ENCODE data around the gene CACNG5. TPM values are rescaled to one million over a fixed set of nuclear protein-coding genes. Genes with fewer than 3 reads are reported as not detected.

Gene CACNG5
- total and polyA plus RNA-seq, 12 donors: not detected

DNA sequence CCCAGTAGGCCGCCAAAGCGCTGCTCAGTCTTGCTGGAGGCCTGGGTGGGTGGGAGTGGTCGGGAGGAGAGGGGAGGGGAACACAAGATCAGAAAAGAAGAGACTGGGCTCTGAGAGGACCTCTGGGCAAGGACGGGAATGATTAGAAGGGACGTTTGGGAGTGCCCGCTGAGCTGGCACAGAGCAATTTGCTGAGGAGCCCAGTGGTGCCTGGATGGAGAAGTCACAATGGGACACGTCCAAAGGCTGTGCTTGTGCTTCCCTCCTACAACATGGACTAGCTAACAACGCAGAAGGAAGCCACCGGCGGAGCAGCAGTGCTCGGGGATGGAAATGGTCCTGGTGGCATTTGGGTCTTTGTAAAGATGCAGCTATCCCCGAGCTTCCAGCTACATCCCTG, 84.0 kb downstream of the CACNG5 start:
- H3K36me3 ChIP-seq: no peaks in the 10 kb centered on the region
- H3K4me1 ChIP-seq: no peaks in the 10 kb centered on the region
- TF ChIP-seq, protein P1, sequence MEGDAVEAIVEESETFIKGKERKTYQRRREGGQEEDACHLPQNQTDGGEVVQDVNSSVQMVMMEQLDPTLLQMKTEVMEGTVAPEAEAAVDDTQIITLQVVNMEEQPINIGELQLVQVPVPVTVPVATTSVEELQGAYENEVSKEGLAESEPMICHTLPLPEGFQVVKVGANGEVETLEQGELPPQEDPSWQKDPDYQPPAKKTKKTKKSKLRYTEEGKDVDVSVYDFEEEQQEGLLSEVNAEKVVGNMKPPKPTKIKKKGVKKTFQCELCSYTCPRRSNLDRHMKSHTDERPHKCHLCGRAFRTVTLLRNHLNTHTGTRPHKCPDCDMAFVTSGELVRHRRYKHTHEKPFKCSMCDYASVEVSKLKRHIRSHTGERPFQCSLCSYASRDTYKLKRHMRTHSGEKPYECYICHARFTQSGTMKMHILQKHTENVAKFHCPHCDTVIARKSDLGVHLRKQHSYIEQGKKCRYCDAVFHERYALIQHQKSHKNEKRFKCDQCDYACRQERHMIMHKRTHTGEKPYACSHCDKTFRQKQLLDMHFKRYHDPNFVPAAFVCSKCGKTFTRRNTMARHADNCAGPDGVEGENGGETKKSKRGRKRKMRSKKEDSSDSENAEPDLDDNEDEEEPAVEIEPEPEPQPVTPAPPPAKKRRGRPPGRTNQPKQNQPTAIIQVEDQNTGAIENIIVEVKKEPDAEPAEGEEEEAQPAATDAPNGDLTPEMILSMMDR (IDR thresholded peaks at IDR 0.05): no peak
- H3K27ac ChIP-seq: no peak overlapping the region
- DNase-seq (no peak), ATAC-seq (no peak)
- H3K4me3 ChIP-seq: no peak overlapping the region
- 81 to 82% methylated on average over 12 of the region's 12 CpGs for WGBS, 2 donors
- H3K9me3 ChIP-seq: peaks cover 0 to 13% (median 0%) of the 10 kb centered on the region in 11 donors
- intact Hi-C loops (cut with DNase I): loop anchor here in 1 of 10 donors (10.0 kb wide), 1 partner anchor 236 kb away; no protein-coding TSS in a partner anchor
- H3K27me3 ChIP-seq: peaks cover 0 to 24% (median 4%) of the 10 kb centered on the region in 7 donors

DNA sequence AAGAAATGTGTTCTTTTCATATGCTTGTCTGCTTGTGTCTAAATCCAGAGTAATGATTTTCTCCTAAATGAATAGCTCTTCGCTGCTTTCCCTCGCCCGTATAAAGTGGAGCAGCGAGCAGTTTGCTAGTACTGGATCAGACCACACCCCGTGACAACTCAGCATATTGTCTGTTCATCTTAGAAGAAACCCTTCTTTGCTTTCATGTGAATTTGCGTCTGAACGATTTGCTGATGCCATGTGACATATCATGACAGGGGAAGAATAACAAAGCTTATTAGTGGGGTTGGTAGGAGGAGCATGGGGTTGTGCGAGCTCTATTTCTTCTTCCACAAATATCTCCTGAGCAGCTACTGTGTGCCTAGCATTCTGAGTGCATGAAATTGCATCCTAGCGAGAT, 85.5 kb downstream of the CACNG5 start:
- Histone ChIP-seq H3K36me3 (no peaks in the 10 kb centered on the region), H3K27me3 (peaks cover 0 to 19% (median 3%) of the 10 kb centered on the region in 7 donors), H3K4me1 (no peaks in the 10 kb centered on the region), H3K4me3 (no peak overlapping the region), H3K9me3 (peaks cover 0 to 13% (median 0%) of the 10 kb centered on the region in 11 donors), H3K27ac (no peak overlapping the region)
- DNase-seq: no peak
- intact Hi-C loops (cut with DNase I): no loop called here
- 84 to 90% methylated on average over 9 of the region's 9 CpGs for WGBS, 2 donors
- ATAC-seq: no peak
- TF ChIP-seq, protein P1 (IDR thresholded peaks at IDR 0.05): no peak

DNA sequence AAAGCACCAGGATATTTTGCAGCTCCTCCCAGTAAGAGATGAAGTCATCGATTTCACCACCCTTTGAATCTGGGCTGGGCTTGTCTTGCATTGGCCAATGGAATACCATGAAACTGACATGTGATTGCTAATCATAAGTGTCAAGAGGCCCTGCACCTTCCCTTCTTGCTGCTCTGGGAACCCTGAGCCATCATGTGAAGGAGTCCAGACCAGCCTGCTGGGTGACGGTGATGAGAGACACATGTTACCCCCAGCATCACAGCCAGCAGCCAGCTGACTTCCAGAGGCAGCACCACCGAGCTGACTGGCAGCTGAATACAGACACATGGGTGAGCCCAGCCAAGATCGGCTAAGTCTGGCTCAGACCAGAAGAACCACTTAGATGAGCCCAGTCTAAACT, 86.0 kb downstream of the CACNG5 start:
- WGBS, 2 donors: 52 to 63% methylated on average over 4 of the region's 4 CpGs
- Histone ChIP-seq H3K4me1 (no peaks in the 10 kb centered on the region), H3K27ac (no peak overlapping the region), H3K36me3 (no peaks in the 10 kb centered on the region), H3K27me3 (peaks cover 0 to 23% (median 6%) of the 10 kb centered on the region in 7 donors), H3K9me3 (peaks cover 0 to 13% (median 0%) of the 10 kb centered on the region in 11 donors), H3K4me3 (no peak overlapping the region)
- TF ChIP-seq, protein P1 (IDR thresholded peaks at IDR 0.05): no peak
- no peak for DNase-seq
- intact Hi-C loops (cut with DNase I): no loop called here
- no peak for ATAC-seq

DNA sequence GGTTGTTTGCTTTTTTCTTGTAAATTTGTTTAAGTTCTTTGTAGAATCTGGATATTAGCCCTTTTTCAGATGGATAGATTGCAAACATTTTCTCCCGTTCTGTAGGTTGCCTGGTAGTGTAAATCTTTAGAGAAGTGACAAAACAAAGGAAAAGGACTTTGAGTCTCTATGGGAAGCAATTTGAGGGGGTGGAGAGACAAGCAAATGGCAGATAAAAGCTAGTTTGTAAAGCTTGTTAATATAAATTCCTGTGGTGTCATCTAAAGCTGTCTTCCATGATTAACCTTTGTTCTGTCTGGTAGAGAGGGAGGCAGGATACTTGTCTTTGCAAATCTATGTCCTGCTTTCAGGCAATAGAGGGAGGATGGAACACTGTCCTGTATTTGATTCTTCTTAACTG, 89.0 kb downstream of the CACNG5 start:
- Histone ChIP-seq H3K27me3 (peaks cover 0 to 33% (median 15%) of the 10 kb centered on the region in 7 donors), H3K4me3 (no peak overlapping the region), H3K9me3 (peaks cover 0 to 13% (median 0%) of the 10 kb centered on the region in 11 donors), H3K36me3 (no peaks in the 10 kb centered on the region), H3K4me1 (no peaks in the 10 kb centered on the region), H3K27ac (no peak overlapping the region)
- 61 to 69% methylated on average over 1 of the region's 1 CpG for WGBS, 2 donors
- intact Hi-C loops (cut with DNase I): no loop called here
- TF ChIP-seq, protein P1 (IDR thresholded peaks at IDR 0.05): no peak
- ATAC-seq (no peak), DNase-seq (no peak)
